NCI-H1694 treated with DMSO at 0.1 percent for 48 hours (cell line): ENCODE data around the gene FAM83C.

Experiments
- DNase-seq: peaks from one replicate; lab custom pipeline; 2025; lab: John Stamatoyannopoulos, UW

Gene FAM83C

GRCh38 chr20:35298264-35298663, 6.0 kb upstream of the FAM83C start:
- no peak for DNase-seq

GRCh38 chr20:35297740-35298139, 5.5 kb upstream of the FAM83C start:
- no peak for DNase-seq

GRCh38 chr20:35297155-35297554, 4.9 kb upstream of the FAM83C start:
- DNase-seq, result no peak

- DNase-seq, result no peak
Measured at GRCh38 chr20:35296101-35296554, 3.9 kb upstream of the FAM83C start.

GRCh38 chr20:35295674-35296073, 3.4 kb upstream of the FAM83C start:
- no peak for DNase-seq

GRCh38 chr20:35295058-35295457, 2.8 kb upstream of the FAM83C start:
- DNase-seq, result no peak

- DNase-seq, result no peak
Measured at GRCh38 chr20:35294293-35294685, 2.1 kb upstream of the FAM83C start.

GRCh38 chr20:35293303-35294292, 1.4 kb upstream of the FAM83C start:
- no peak for DNase-seq

GRCh38 chr20:35292504-35293285, 470 bp upstream of the FAM83C start:
- DNase-seq, result no peak

GRCh38 chr20:35290887-35291417, 1.3 kb downstream of the FAM83C start:
- no peak for DNase-seq

- DNase-seq, result no peak
Measured at GRCh38 chr20:35290186-35290886, 1.9 kb downstream of the FAM83C start.

GRCh38 chr20:35288325-35289060, 3.7 kb downstream of the FAM83C start:
- DNase-seq, result no peak

- no peak for DNase-seq
Measured at GRCh38 chr20:35287509-35288324, 4.5 kb downstream of the FAM83C start.

GRCh38 chr20:35286899-35287508, 5.2 kb downstream of the FAM83C start:
- DNase-seq, result no peak

- no peak for DNase-seq
Measured at GRCh38 chr20:35286077-35286898, 5.9 kb downstream of the FAM83C start.

- DNase-seq, result no peak
Measured at GRCh38 chr20:35285806-35286076, 6.5 kb downstream of the FAM83C start.

GRCh38 chr20:35284992-35285805, 7.0 kb downstream of the FAM83C start:
- DNase-seq, result no peak

- DNase-seq, result peak; percentile 77
Measured at GRCh38 chr20:35284267-35284991, 7.8 kb downstream of the FAM83C start, which contains the start of gene EIF6. Gene EIF6, minus strand, starts transcription at chr20:35284772. Its CDS starts 285 bp downstream, at chr20:35284487.
